ENCODE measurements around the gene ZBTB1. TPM values are rescaled to one million over a fixed set of nuclear protein-coding genes. Genes with fewer than 3 reads are reported as not detected.
"Not testable (repeated sequence)": the region's sequence is repeated elsewhere in the genome, so short reads cannot be mapped to it uniquely, and the experiment has no call there.

The ZBTB1 gene
- total RNA-seq, 1 experiment from 2014 or later, result 29.4 TPM

GRCh38 chr14:64510825-64511671 is 6.5 kb downstream of the ZBTB1 start:
- Mint-ChIP-seq H3K4me3 (ENCODE audit: low read depth, unreplicated experiment) (no peak overlapping the region), H3K4me1 (ENCODE audit: low read depth, unreplicated experiment) (peaks cover 39% of the 10 kb centered on the region), H3K36me3 (ENCODE audit: insufficient read depth, unreplicated experiment) (peaks cover 14% of the 10 kb centered on the region), H3K9me3 (ENCODE audit: low read depth, unreplicated experiment) (no peaks in the 10 kb centered on the region), H3K27ac (ENCODE audit: unreplicated experiment) (no peak overlapping the region), H3K27me3 (ENCODE audit: unreplicated experiment) (no peaks in the 10 kb centered on the region)
- DNase-seq, result peak; percentile 73
- intact Hi-C loops (cut with micrococcal nuclease; ENCODE audit: unreplicated experiment), result no loop called here
- BruUV-seq (replicated peaks), result no TSS peak
- CTCF ChIA-PET, result interaction anchor here (0.6 to 1.0 kb wide), 4 partner anchors 21 to 167 kb away, joined by 3 to 8 read pairs (median 4); no protein-coding TSS in a partner anchor
- peak; percentile 60 for TF ChIP-seq CTCF (IDR thresholded peaks at IDR 0.05; ENCODE audit: unreplicated experiment)

- H3K36me3 Mint-ChIP-seq (ENCODE audit: insufficient read depth, unreplicated experiment), result no peaks in the 10 kb centered on the region
- intact Hi-C loops (cut with micrococcal nuclease; ENCODE audit: unreplicated experiment), result no loop called here
- CTCF ChIA-PET, result no interaction called here
- H3K27ac Mint-ChIP-seq (ENCODE audit: unreplicated experiment), result no peak overlapping the region
- H3K4me3 Mint-ChIP-seq (ENCODE audit: low read depth, unreplicated experiment), result no peak overlapping the region
- no peak for TF ChIP-seq CTCF (IDR thresholded peaks at IDR 0.05; ENCODE audit: unreplicated experiment)
- DNase-seq, result no peak
- no peaks in the 10 kb centered on the region for H3K27me3 Mint-ChIP-seq (ENCODE audit: unreplicated experiment)
- peaks cover 25% of the 10 kb centered on the region for H3K4me1 Mint-ChIP-seq (ENCODE audit: low read depth, unreplicated experiment)
- no peaks in the 10 kb centered on the region for H3K9me3 Mint-ChIP-seq (ENCODE audit: low read depth, unreplicated experiment)
- no TSS peak for BruUV-seq (replicated peaks)
Observed at GRCh38 chr14:64513271-64513670, 8.7 kb downstream of the ZBTB1 start.

- DNase-seq, result no peak
- no TSS peak for BruUV-seq (replicated peaks)
- CTCF ChIA-PET, result interaction anchor here (0.7 kb wide), 2 partner anchors 394 to 472 kb away, joined by 3 to 6 read pairs; partner anchors contain the start of gene FNTB
- Mint-ChIP-seq H3K27me3 (ENCODE audit: unreplicated experiment) (no peaks in the 10 kb centered on the region), H3K4me3 (ENCODE audit: low read depth, unreplicated experiment) (no peak overlapping the region), H3K27ac (ENCODE audit: unreplicated experiment) (no peak overlapping the region), H3K9me3 (ENCODE audit: low read depth, unreplicated experiment) (no peaks in the 10 kb centered on the region), H3K36me3 (ENCODE audit: insufficient read depth, unreplicated experiment) (no peaks in the 10 kb centered on the region), H3K4me1 (ENCODE audit: low read depth, unreplicated experiment) (peaks cover 10% of the 10 kb centered on the region)
- intact Hi-C loops (cut with micrococcal nuclease; ENCODE audit: unreplicated experiment), result no loop called here
- TF ChIP-seq CTCF (IDR thresholded peaks at IDR 0.05; ENCODE audit: unreplicated experiment), result no peak
Observed at GRCh38 chr14:64515053-64515452, 10.5 kb downstream of the ZBTB1 start.

GRCh38 chr14:64516969-64517368 is 12.4 kb downstream of the ZBTB1 start:
- BruUV-seq (replicated peaks), result no TSS peak
- no peaks in the 10 kb centered on the region for H3K27me3 Mint-ChIP-seq (ENCODE audit: unreplicated experiment)
- DNase-seq, result no peak
- no peak overlapping the region for H3K27ac Mint-ChIP-seq (ENCODE audit: unreplicated experiment)
- CTCF ChIA-PET, result no interaction called here
- intact Hi-C loops (cut with micrococcal nuclease; ENCODE audit: unreplicated experiment), result no loop called here
- TF ChIP-seq CTCF (IDR thresholded peaks at IDR 0.05; ENCODE audit: unreplicated experiment), result no peak
- H3K36me3 Mint-ChIP-seq (ENCODE audit: insufficient read depth, unreplicated experiment), result no peaks in the 10 kb centered on the region
- H3K4me1 Mint-ChIP-seq (ENCODE audit: low read depth, unreplicated experiment), result no peaks in the 10 kb centered on the region
- no peak overlapping the region for H3K4me3 Mint-ChIP-seq (ENCODE audit: low read depth, unreplicated experiment)
- no peaks in the 10 kb centered on the region for H3K9me3 Mint-ChIP-seq (ENCODE audit: low read depth, unreplicated experiment)

GRCh38 chr14:64517667-64518066 is 13.1 kb downstream of the ZBTB1 start:
- H3K9me3 Mint-ChIP-seq (ENCODE audit: low read depth, unreplicated experiment); H3K27me3 Mint-ChIP-seq (ENCODE audit: unreplicated experiment); H3K4me3 Mint-ChIP-seq (ENCODE audit: low read depth, unreplicated experiment); H3K4me1 Mint-ChIP-seq (ENCODE audit: low read depth, unreplicated experiment); H3K27ac Mint-ChIP-seq (ENCODE audit: unreplicated experiment); DNase-seq; BruUV-seq (replicated peaks); intact Hi-C loops (cut with micrococcal nuclease; ENCODE audit: unreplicated experiment); H3K36me3 Mint-ChIP-seq (ENCODE audit: insufficient read depth, unreplicated experiment): not testable (repeated sequence)
- CTCF ChIA-PET, result interaction anchor here (1.4 kb wide), 1 partner anchor 8 kb away, joined by 3 read pairs; no protein-coding TSS in a partner anchor

Data from Calu3 (cell line).